CD4-positive, alpha-beta T cell treated with Interleukin-4 for 4 hours (primary cell): Measurements from ENCODE around the gene FOXB1.
A peak's percentile ranks its signal among the peaks of the same experiment; 100 is the strongest.

Source experiments
- DNase-seq: peaks from one replicate; pipeline ENCODE4 v3.0.0-alpha.2; 2020

FOXB1 gene

GRCh38 chr15:60004009-60004845 lies at the start of gene FOXB1:
Gene FOXB1 (plus strand): TSS chr15:60004311. CDS start chr15:60004964, 653 bp downstream.
- DNase-seq, result no peak

DNA sequence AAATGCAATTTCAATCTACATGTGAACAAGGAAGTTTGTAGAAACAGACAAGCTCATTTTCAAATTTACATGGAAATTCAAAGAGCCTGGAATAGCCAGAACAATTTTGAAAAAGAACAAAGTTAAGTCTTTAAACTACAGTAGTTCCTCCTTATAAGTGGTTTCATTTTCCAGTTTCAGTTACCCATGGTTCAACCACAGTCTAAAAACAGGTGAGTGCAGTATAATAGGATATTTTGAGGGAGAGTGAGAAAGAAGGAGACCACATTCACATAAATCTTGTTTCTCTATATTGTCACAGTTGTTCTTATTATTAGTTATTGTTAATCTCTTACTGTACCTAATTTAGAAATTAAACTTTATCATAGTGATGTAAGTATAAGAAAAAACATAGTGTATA lies 45.8 kb upstream of the FOXB1 start:
- DNase-seq, result no peak

DNA sequence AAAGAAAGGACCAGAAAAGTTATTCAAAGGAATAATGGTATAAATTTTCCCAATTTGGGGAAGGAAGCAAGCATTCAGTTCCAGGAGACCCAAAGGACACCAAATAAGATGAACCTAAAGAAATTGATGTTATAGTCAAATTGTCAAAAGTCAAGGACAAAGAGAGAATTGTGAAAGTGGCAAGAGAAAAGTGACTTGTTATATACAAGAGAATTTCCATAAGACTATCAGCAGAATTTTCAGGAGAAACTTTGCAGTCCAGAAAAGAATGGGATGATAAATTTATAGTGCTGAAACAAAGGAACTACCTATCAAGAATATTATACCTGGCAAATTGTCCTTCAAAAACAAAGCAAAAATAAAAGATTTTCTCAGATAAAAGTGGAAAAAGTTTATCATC lies 43.8 kb upstream of the FOXB1 start:
- no peak for DNase-seq

DNA sequence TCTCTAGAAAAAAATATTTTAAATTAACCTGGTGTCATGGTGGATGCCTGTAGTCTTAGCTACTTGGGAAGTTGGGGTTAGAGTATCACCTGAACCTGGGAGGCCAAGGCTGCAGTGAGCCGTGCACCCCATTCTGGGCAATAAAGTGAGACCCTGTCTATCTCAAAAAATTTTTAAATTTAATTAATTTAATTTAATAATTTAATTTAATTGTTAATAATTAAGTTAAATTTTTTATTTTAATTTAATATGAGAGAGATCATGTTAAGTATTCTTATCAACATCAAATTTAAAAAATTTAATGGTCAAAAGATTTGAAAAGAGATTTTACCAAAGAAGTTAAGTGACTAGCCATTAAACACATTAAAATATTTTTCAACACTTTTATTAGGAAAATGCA lies 40.8 kb upstream of the FOXB1 start:
- no peak for DNase-seq

DNA sequence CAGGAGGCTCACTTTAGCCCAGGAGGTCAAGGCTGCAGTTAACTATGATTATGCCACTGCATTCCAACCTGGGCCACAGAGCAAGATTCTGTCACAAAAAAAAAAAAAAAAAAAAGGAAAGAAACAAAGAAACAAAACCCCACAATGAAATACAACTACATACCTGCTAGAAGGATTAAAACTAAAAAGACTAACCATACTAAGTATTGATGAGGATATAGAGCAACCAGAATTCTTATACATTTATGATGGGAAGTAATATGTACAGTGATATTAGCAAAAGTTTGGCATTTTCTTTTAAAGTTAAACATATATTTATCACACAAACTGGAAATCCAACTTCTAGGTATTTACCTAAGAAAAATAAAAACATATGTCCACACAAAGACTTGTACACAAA lies 40.2 kb upstream of the FOXB1 start:
- no peak for DNase-seq

DNA sequence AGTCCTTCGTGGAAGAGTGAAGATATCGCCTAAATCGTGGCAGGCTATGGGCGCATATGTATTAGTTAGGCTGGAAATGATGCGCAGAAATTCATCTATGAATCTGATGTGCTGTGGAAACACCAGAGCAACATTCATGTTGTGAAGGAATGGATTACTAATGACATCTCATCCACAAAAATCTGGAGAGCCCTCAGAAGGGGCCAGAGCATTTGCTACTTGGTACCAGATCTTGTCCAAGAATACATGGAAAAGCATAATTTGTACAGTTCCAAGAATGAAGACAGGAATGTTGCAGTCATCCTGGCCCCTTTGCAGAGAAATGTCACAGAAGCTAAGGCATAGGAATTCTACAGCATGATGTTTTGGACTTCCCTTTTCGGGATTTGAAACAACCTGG lies 38.4 kb upstream of the FOXB1 start:
- no peak for DNase-seq

GRCh38 chr15:59966262-59966661 lies 37.8 kb upstream of the FOXB1 start:
- no peak for DNase-seq

- DNase-seq, result no peak
Measured at GRCh38 chr15:59968314-59968713, 35.8 kb upstream of the FOXB1 start.

- DNase-seq, result no peak
Measured at GRCh38 chr15:59972241-59972640, 31.9 kb upstream of the FOXB1 start.

DNA sequence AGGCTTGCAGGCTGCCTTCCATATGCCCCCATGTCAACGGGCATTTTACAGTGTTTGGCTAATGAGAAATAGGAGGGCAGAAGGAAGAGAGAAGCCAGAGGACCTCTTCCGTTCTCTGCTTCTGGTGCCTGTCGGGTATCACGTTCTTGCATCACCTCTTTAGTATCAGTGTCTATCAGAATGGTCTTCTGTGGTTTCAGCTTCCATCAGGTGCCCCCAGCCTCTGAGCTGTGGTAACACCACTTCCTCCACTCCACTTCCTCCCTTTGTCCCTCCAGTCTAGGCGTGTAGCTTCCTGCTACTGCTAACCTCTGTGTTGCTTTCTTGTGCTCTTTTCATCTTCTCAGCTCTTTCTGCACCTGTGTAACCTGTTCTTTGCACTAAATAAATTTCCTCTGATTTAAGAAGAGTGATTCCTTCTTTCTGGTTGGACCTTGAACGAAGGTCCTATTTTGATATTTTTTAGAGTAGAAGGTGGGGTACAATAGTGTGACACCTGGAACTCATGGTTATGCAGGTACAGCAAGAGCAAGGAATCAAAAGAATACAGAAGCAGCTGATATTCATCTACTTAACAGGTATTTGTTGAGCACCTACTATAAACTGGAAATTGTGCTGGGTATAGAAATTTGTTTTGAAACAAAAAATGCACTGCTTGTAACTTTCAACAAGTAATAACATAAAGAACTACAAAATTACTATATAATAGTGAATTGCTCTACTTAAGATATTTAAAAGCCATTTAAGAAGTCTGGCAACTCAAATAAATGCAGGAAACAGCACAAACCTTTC lies 27.4 kb upstream of the FOXB1 start:
- DNase-seq, result peak; percentile 54

DNA sequence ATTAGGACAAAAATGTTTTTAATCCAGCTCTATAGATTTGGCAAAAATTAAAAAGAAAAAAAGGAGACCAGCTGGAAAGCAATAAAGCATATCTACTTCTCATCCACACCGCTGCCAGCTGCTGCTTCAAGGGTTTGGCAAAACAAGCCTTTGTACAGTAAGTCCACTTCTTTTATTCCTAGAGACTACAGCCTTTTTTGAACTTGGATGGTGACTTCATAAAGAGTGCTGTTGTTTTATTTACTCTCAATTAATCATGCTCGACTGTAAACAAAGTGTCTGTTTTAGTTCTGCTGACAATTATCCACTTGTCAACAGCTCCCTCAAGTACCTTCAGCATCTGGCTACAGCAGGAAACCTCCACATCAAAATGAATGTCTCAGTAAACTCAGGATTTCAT lies 12.3 kb upstream of the FOXB1 start:
- DNase-seq, result no peak

- DNase-seq, result no peak
Measured at GRCh38 chr15:59993041-59993750, 10.9 kb upstream of the FOXB1 start.

- no peak for DNase-seq
Measured at GRCh38 chr15:59993950-59994401, 10.1 kb upstream of the FOXB1 start.

DNA sequence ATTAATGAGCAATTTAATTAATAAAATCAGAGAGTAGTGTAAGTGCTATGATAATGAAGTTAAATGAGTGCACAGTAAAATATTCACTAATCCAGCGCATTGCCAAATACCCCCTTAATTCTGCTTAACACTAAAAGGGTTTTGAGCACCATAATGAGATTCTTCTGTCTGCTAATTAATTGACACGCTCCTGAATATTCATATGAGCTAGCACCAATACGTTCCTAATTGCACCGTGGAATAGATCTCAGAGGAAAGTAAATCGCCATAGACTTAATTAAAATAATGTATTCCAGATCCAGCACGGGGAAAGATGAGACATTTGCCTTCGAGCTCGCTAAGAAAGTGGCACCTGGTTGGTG lies 9.6 kb upstream of the FOXB1 start:
- DNase-seq, result no peak

- no peak for DNase-seq
Measured at GRCh38 chr15:59994888-59995557, 9.1 kb upstream of the FOXB1 start.

- DNase-seq, result no peak
Measured at GRCh38 chr15:59995568-59996297, 8.4 kb upstream of the FOXB1 start.

DNA sequence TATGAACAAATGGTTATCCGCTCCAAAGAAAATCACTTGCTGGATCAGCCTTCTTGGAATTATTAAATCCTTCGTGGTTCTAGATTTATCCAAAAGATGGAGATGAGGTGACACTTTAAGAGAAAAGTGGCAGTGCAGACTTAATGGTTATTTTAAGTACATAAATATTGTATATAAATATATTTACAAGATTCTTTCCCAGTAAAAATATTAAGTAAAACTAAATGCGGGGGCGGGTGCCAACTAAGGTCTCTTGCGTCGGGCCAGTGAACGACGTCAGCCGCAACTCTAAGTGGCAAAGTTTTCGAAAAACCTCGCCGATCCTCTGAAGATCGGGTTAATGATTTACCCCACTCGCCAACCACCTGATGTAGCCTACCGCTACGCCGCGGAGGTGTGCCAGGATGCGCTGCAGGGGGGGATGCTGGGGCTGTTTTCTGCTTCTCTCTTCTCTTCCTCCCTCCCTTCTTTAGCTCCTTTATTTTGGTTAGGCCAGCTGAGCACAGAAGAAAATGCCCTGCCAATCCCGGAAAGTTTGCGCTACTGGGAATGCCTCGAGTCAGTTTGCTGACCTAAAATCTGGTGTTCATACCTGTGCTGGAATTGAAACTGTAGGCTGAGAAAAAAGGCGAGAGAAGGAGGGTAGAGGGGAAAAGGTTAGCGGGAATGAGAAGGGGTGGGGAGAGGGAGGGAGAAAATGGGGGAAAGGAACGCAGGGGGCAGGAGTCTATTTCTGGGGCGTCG lies 7.6 kb upstream of the FOXB1 start:
- no peak for DNase-seq

DNA sequence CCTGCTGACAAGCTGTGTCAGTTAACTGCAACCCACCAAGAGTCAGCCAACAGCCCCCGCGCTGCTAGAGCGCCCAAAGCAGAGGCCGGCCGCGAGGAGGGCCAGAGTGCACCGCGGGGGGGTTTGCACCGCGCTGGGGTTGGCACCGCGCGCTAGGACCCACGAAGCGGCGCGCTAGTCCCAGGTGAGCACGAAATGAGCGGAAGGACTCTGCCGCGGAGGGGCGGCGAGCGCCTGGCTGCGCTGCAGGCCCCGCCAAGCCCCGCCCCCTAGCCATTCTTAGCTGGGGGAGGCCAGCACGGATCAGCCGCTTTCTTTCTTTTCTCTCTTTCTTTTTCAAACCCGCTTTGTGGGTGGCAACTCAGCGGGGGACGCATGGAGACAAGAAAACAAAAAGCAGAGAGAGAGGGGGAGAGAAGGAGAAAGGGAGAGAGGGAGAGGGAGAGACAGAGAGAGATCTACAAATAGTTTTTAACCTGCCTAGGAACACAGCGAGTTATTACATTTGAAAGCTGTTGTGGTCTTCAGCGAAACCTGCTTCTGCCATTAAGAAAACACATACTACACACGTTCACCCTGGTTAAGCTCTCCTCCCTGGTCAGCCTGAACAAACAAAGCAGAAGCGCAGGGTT lies 6.9 kb upstream of the FOXB1 start:
- DNase-seq, result peak; percentile 41

- DNase-seq, result no peak
Measured at GRCh38 chr15:59998305-59998949, 5.7 kb upstream of the FOXB1 start.

DNA sequence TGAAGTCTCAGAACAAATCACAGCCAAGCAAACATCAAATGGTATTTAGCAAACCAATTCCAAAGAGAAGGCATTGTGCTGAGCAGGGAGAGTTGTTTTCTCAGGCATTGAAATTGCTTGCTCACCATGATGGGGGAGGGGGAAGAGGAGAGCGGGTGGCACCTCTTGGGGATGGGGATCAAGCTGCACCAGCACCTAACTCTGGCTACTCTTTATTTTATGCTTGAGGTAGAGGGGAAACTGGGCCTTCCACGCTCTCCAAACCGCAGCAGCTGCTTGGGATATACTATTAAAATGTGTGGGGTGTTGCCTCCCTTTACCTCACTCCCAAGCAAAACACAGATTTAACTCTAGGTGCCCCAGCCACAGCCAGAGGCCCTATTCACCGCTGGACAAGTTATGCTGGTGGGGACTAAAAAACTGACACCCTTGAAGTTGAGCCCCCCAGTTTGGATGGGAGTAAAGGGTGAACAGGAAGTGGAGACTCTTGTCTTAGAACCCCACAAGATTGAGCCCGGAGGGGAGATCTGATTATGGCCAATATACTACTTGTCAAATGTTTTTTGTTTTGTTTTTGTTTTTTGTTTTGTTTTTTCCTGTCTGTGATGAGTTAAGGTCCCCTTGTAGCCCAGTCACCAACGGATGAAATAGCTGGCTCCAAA lies 5.0 kb upstream of the FOXB1 start:
- no peak for DNase-seq
